GM10266 (cell line): ENCODE measurements around the gene RHCE.
"Not testable (repeated sequence)": the region's sequence is repeated elsewhere in the genome, so short reads cannot be mapped to it uniquely, and the experiment has no call there.

Experiments
- DNase-seq: peaks from one replicate; pipeline ENCODE4 v3.0.0; 2012; ENCODE audit errors: extremely low spot score
- CTCF ChIP-seq: IDR thresholded peaks from 2 replicates; pipeline ENCODE4 v1.5.1; 2012; ENCODE audit warnings: mild to moderate bottlenecking, low read depth; ENCODE audit not compliant: control insufficient read depth, insufficient read depth; ENCODE audit errors: missing control alignments

The RHCE gene

DNA sequence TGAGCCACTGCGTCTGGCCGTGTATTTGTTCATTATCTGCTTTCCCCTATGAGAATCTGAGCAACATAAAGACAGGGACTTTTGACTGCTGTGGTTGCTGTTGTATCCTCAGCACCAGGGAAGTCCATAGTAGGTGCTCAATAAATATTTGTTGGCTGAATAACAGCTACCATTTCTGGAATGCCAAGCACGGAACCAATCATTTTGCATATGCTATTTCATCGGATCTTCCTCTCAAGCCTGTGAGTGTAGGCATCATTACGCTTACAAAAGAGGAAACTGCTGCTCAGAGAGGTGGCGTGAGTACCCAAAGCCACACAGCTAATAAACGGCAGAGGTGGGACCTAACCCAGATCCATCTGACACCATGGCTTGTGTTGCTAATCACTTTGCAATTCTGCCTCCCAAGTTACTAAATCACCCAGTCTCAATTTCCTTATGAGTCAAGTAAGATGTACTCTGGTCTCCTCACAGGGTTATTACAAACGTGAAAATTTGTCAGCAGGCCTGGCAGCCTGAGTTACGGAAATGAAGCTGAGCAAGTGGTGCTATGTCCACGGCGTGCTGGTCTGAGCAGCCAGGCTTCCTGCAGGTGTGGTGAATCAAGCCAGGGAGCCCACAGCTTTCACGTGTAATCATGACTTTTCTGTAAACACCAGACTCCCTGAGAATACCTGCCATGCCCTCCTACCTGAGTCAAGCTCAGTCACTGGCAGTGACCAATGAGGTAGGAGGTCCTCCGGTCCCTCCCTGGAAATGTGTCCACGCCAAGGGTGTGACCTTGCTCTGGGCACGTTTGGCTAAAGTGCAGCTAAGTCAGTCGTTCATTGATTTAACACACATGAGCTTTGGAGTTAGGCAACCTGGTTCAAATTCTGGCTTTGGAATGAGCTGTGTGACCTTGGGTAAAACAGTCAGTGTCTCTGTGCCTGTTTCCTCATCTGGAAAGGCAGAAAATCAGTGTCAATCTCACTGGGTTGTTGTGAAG is 4.8 kb upstream of the RHCE start:
- DNase-seq: no peak
- no peak for TF ChIP-seq CTCF

GRCh38 chr1:25423206-25423605 is 2.6 kb upstream of the RHCE start:
- DNase-seq: not testable (repeated sequence)

GRCh38 chr1:25419339-25419738 is 1.3 kb downstream of the RHCE start:
- not testable (repeated sequence) for DNase-seq

- DNase-seq: not testable (repeated sequence)
Observed at GRCh38 chr1:25417280-25417679, 3.3 kb downstream of the RHCE start.

DNA sequence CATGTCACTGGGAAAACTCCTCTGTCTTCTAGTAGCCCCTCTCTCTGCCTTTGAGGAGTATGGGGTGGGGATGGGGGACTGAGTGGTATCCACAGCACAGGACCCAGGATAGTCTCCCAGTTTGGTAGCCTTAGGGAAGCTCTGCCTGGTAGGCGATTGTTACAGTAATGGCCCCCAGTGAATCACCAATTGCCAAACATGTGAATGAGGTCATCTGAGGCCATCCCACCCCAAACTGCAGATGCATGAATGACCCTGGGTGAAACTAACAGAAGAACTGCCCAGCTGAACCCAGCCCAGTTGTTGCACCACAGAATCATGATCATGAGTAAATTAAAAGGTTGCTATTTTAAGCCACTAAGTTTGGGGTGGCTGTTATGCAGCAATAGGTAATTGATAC is 6.0 kb downstream of the RHCE start:
- not testable (repeated sequence) for DNase-seq

- not testable (repeated sequence) for DNase-seq
Observed at GRCh38 chr1:25414157-25414556, 6.5 kb downstream of the RHCE start.

GRCh38 chr1:25412872-25413623 is 7.6 kb downstream of the RHCE start:
- DNase-seq: not testable (repeated sequence)

GRCh38 chr1:25409641-25410427 is 10.8 kb downstream of the RHCE start:
- DNase-seq: not testable (repeated sequence)

DNA sequence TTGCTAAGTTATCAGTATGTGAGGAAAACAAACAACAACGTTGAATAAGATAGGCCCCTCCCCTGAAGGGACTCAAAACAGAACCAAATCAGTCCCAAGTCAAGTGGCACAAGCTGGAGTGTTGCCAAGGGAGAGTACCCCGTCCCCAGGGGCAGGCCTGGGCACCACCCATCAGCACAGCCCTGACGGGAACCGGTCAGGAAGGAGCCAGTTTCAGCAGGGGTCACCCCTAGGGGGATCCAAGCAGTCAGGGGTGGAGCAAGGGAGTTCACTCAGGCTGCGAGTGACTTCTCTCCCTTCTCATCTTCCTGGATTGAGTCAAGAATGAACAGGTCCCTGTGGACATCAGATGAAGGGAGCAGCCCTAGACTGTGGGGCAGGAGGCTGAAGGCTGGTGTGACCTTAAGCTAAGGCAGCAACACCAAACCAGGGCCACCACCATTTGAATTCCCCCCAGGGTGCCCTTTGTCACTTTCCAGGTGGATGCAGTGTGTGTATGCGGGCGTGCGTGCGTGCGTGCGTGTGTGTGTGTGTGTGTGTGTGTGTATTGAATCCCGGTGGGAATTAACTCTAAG is 14.8 kb downstream of the RHCE start:
- not testable (repeated sequence) for DNase-seq

DNA sequence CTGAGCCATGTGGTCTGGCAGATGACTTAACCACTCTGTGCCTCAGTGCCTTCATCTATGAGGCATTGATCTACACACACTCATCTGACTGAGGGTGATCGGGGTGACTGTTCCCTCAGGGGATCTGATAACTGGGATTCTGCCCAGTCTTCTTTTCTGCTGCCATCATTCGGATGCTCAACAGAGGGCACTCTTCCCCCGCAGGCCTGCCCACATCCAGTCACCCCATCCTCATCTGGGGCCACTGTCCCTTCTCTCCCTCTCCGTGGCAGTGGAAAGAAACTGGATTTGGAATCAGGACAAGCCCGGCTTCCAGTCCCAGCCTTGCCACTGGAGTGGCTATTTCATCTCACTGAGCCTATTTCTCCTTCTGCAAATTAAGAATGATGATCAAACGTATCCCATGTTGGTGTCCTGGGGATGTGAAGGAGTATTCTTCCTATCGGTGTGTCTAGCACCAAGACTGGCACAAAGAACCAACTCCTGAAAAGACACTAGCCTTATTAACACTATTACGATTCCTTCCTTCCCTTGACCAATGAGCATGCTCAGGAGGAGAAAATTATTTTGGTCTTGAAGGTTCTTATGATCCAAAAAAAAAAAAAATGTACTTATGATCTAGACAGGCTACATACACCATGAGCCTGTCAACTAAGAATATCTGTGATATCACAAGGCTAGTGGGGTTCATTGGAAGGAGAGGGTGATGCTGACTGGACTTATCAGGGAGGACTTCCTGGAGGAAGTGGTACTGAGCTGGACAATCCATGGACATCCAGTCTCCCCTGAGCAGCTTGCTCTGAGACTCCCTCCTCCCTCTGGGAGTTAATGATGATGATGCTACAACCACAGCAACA is 17.4 kb downstream of the RHCE start:
- peak; percentile 12 for TF ChIP-seq CTCF
- DNase-seq: not testable (repeated sequence)

- DNase-seq: not testable (repeated sequence)
Observed at GRCh38 chr1:25398079-25398478, 22.5 kb downstream of the RHCE start.

- not testable (repeated sequence) for DNase-seq
Observed at GRCh38 chr1:25397549-25397948, 23.1 kb downstream of the RHCE start.
